ENCODE results near the gene CBFA2T2.
"Not testable (repeated sequence)": the region's sequence is repeated elsewhere in the genome, so short reads cannot be mapped to it uniquely, and the experiment has no call there.

CBFA2T2 gene

DNA sequence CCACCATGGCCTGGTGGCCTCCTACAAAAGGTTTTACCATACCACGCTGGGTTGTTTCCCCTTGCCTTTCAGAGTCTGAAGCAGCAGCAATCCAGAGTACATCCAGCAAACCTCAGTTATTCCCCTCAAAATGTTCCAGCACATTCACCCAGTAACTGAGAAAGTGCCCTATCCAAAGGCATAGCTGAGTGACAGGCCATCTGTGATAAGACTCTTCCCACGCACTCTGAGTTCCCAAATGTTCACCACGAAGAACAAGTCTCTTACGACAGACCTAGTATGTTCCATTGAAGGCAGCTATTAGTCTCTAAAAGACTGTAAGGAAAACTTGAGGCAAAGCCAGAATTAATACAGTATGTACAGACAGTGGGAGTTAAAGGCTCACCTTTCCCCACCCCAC is 140.6 kb downstream of the CBFA2T2 start:
- no peak for DNase-seq

DNA sequence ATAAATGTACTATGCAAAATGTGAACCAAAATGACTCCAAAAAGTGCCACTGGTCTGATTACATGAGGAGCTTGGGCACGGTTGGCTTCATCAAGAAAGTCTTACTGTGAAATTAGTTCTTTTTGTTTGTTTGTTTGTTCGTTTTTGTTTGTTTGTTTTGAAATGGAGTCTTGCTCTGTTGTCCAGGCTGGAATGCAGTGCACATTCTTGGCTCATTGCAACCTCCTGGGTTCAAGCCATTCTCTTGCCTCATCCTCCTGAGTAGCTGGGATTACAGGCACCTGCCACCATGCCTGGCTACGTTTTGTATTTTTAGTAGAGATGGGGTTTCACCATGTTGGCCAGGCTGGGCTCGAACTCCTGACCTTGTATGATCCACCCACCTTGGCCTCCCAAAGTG is 142.0 kb downstream of the CBFA2T2 start:
- DNase-seq, result not testable (repeated sequence)

DNA sequence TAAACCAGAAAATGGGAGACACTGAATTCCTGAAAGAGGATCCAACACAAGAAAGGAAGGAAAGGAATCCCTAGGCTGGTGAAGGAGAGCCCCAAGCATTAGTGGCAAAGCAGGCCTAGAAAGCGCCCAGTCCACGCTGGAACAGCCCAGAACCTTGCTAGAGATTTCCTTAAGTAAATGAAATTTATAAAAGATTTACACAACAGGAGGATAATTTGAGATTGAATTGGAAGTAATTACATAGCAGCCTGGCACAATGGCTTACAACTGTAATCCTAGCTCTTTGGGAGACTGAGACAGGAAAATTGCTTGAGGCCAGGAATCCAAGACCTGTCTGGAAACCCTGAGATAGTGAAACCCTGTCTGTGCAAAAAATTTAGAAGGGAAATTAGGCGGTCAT is 145.4 kb downstream of the CBFA2T2 start:
- no peak for DNase-seq

DNA sequence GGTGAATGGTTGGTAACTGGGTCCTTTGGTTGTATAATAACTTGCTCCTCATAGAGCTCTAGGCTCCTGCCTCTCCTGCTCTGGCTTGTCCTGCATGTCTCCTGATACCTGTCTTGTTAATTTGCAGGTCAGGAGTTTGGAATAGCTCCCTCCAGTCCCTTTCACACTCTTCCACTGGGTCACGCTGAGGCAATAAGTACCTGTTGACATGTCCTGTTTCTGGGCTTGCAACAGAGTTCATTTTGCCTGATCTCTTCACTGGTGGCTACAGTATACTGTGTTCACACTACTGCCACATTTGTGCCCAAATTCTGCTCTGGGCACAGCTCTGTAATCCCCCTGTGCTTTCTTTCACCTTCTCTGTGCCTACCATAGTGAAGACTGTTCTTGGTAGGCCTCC is 146.9 kb downstream of the CBFA2T2 start:
- DNase-seq, result no peak

DNA sequence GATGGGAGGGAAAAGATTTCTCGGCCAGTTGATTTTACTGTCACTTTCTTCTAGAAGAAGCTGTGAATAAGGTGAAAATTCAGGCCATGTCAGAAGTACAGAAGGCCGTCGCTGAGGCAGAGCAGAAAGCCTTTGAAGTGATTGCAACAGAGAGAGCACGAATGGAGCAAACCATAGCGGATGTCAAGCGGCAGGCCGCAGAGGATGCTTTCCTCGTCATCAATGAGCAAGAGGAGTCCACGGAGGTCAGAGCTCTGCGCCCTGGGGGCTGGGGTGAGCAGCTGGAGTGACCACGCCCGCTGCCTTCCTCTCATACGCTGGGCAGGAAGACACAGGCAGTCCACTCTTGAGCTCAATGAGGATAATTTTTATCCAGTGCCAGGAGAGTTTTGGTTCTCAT is 150.4 kb downstream of the CBFA2T2 start:
- no peak for DNase-seq

DNA sequence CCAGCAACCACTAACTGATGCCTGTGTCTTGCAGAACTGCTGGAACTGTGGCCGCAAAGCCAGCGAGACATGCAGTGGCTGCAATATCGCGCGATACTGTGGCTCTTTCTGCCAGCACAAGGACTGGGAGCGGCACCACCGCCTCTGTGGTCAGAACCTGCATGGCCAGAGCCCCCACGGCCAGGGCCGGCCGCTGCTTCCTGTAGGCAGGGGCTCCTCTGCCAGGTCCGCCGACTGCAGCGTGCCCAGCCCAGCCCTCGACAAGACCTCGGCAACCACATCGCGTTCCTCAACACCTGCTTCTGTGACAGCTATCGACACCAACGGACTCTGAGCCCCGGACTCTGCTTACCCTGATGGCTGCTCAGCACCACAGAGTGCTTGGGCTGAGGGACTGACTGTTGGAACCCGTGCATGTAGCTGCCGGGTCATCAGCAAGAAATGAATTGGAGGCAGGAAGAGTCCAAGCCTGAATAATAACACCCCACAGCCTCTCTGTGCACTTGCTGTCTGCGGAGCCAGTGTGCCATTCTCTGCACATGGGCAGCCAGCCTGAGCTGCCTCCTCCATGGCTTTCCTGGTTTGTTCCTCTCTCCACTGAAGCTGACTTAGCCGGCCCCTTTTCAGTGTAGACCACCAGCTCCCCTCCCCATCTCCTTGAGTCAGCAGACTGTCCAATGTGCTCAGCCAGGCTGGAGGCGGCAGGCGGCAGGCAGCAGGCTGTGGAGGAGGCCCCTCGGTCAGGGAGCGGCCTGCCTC is 154.6 kb downstream of the CBFA2T2 start:
- no peak for DNase-seq

DNA sequence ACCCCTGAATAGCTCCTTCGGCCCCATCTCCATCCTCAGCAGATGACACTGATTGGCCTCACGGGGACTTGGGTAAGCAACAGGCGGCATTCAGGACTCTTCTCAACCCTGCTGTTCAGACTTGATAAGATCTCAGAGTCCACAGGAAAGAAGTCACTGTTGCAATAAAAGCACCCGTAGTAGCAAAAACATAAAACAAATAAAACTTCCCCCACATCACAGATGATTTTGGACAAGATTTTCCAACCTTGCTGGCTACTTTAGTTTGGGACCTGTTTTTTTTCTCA is 155.1 kb downstream of the CBFA2T2 start:
- DNase-seq, result no peak

DNA sequence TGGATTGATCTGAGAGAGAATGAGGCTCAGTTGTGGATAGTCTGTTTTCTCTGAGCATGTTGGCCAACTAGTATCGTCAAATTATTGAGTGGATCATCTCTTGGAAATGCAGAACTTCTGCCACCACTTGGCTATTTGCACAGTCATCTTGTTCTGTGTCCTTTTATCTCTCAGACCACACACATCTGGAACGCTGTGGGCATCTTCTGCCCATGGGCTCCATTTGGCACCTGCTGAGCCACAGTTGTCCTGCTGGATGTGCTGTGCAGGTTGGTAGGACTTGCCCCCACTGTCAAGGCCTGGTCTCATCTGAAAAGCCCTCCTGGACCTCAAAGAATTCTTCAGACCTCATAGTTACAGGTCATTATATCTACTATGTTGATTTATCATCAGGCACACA is 155.5 kb downstream of the CBFA2T2 start:
- no peak for DNase-seq

DNA sequence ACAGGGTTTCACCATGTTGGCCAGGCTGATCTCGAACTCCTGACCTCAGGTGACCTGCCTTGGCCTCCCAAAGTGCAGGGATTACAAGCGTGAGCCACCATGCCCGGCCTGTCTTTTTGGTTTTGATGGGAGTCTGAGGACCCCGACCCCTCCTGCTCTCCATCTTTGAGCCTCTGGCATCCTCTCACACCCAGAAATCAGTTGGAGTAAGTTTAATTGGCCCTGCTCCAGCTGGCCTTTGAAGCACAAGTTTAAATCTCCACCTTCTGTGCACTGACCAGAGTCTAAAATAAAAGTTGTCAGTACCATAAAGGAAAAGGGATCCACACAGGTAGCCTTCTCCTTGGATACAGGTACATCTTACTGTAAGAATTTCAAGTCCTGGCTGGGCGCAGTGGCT is 156.3 kb downstream of the CBFA2T2 start:
- no peak for DNase-seq

DNA sequence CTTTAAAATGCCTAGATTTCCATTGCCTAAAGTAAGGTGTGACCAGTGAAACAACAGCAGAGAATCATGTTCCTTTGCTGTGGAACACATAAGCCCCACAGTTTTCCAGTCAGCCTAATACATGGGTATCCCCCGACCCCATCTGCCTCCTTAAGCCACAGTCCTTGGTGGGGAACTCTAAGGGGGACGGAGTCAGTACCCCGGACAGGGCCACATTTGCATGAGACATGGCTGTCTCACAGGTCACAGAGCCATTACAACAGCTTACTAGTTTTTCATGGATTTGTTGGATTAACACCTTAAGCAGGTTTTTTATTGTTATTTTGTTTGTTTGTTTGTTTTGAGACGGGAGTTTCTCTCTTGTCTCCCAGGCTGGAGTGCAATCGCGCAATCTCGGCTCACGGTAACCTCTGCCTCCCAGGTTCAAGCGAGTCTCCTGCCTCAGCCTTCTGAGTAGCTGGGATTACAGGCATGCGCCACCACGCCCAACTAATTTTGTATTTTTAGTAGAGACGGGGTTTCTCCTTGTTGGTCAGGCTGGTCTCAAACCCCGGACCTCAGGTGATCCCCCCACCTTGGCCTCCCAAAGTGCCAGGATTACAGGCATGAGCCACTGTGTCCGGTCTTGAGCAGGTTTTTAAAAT is 157.2 kb downstream of the CBFA2T2 start:
- not testable (repeated sequence) for DNase-seq

DNA sequence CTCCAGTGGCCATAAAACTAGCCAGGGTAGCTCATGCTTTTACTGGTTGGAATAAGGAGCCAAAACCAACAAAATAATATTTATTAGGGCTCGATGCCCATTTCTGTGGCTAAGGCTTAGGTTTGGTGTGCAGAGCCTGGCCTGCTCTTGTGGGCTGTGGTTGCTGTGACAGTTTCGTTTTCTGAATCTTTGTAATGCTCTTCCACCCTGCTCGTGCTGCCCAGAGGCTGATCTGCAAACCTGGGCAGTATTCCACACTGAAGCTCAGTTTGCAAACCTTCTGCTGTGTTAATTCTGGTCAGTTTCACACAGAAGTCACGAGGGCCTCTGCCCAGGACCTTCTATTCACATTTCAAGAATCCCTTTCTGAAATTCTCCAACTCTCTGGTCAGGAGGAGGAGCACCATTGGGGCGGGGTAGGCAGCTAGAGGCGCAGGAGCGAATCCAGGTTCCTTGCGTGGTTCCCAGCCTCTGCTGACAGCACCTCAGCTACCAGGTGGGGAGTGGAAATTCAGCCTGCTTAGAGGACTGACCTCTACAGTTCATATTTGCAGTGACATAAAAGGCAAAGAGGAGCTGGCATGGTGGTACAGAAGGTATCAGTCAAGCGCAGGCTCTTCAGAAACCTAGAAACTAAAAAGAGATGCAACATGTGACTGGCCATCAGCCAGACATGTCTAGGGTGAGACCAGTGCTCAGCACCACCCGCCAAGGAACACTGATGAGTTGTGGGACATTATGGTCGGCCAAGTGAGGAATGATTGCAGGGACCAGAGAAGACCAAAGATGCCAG is 157.9 kb downstream of the CBFA2T2 start:
- DNase-seq, result no peak

DNA sequence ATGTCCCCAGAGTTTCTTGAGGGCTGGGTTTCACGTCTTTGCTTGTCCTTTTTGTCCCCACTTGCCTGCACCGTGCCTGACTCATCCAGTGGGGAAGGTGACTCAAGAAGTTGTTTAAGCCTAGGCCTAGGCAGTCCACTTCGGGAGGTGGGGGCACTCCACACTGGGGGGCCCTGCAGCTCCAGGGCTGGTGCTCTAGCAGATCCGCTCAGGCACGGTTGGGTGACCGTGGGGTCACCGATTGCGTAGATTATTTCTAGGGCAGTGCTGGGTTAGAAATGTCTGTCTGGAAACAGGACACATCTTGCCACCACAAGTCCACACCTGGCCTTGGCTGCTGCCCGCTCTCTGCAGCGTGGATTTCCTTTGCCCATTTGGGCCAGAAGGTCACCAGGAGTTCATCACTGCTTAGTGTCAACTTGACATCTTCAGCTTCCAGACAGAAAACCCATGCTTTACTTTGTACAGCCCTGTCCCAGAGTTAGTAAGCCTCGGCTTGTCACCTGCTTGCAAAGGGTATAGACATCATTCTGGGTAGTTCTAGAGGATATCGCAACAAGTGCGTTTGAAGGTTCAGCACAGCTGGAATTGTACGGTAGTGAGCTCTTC is 158.6 kb downstream of the CBFA2T2 start:
- no peak for DNase-seq

DNA sequence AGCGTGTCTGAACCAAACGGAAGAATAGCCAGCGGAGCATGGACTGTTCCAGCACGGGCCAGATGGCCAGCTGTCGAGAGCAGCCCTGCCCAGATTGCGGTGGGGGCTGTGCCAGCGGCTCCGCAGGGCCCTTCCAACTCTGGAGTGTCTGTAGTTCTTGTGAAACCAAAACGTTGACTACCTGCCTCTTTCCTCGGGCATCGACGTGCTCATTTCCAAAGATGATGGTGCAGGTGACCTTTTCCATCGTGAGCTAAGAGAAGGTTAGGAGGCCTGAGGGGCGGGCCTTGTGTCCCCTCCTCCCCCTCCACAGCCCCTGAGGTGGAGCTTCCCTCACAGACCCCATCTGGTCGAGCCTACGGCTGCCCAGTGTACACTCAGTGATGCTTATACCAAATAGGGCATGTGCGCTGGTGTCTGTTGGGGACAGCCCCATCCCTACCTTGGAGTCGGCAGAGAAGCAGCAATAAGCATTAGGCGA is 159.3 kb downstream of the CBFA2T2 start:
- DNase-seq, result no peak

DNA sequence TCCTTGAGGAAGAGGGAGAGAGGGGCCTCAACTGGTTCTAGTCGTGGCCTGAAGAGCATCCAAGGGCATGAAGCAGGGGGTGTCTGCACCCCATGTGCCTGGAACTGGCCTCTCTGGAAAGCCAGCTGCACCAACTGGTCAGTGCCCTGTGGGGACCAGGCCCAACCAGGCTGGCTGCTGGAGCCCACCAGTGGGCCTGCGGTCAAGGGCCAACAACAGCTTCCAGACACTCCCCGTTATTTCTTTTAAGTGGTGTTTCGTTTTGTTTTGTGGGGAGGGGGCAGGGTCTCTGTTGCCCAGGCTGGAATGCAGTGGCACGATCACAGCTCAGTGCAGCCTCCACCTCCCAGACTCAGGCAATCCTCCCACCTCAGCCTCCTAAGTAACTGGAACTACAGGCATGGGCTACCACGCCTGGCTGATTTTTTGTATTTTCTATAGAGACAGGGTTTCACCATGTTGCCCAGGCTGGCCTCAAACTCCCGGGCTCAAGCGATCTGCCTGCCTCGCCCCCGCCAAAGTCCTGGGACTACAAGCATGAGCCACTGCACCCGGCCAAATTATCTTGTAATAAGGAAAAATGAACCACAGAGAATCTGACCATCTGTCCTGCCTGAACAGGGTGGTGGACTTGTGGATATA is 160.3 kb downstream of the CBFA2T2 start:
- no peak for DNase-seq

DNA sequence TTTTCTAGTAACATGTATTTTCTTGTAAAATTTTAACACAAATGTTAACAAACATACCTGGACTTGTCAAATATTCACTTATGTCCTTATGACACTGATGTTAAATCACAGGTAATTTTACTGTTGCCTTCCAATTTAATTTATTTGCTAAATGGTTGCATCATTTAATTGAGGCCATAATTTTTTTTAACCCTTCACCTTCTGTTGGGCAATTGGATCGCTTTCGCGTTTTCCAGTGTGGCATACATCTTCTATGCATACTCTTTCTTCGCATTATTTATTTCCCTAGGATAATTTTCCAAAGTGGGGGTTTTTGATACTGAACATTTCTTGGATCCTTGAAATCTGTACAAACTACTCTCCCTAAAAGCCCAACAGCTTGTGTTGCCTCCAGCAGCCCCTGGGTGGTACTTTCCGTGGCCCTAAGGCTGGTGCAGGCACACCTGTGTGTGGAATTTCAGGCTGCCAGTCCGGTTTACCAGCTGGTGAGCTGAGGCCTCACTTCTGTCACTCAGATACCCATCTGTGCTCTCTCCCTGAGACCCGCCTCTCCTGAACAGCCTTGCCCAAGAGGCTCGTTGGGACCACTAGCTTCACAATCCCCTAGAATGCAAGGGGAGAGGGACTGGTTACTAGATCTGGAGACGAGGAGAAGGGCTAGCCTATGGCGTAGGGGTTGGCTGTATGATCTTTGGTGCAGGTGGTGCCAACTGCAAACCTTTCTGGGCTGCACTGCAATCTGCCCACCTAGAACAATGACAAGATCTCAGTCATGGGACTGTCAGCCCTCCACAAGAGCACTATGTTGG is 161.1 kb downstream of the CBFA2T2 start:
- no peak for DNase-seq

DNA sequence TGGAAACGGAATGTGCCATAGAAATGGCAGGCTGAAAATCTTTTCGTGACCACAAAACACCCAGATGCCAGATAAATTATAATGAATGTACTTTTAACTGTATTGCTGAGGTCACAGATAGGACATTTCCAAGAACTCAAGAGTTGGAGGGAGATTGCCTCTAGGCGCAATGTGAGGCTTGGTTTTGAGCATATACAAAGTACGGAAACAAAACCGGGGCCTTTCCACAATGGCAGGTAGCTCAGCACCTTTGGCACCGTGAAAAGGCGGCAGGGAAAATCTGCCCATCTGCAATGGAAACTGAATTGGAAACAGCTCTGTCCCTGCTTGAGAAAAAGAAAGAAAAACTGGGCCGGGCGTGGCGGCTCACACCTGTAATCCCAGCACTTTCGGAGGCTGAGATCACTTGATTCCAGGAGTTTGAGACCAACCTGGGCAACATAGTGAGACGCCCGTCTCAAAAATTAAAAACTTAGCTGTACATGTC is 161.7 kb downstream of the CBFA2T2 start:
- DNase-seq, result no peak

DNA sequence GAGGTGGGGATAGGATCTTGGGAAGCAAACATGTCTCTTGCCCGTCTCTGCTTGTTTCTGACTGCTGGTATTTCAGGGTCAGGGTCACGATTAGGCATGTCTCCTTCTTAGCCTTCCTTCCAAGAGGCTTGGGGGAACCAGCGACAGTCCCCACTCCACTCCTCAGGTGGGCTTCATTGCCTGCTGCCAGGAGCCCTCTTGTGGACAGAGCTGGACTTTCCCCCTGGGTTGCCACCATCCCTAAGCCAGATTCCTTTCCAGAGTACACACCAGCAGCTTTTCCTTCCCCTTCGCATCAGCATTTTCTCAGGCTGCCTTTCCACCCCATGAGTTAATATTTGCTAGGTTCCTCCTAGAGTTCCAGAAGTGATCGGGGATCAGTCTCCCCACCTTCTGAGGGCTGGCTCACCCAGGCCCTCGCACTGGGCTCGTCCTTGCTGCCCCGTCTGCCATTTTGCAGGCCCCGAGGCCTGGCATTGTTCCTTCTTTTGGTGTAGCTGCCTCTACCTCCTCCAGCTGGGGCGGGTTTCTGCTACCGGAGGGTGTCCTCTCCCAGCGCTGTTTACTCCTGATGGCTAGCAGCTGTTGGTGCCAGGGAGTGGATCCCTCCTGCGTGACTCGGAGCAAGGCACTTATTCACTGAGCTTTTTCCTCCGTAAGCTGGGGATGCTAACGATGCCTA is 163.5 kb downstream of the CBFA2T2 start:
- no peak for DNase-seq

DNA sequence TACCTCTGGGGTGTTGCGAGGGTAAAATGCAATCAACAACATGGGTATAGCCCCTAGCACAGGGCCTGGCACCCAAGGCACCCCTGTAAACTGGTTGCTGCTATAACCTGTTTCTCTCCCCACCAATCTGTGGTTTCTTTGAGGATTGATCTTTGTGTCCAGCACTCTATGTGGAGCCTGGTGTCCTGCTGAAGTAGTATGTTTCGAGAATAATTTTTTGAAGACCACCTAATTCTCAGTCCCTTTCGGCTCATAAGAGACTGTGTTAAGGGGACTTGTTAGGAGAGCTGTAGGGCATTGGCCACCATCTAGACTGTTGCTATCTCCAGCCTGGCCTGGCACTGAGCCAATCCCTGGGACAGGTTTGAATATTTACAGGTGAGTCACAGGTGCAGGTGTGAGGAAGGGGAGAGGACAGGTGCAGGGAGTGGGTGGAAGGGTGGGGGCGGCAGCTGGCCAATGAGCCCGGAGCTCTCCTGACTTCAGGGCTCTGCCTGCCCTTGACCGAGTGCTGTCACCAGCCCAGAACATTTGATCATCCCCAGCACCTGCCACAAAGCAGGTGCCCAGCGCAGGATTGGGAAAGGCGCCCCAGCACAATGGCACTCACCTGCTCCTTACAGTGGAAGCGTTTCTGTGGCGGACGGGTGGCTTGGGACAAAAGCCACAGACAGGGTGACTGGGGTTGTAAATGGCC is 164.2 kb downstream of the CBFA2T2 start:
- DNase-seq, result peak; percentile 82

DNA sequence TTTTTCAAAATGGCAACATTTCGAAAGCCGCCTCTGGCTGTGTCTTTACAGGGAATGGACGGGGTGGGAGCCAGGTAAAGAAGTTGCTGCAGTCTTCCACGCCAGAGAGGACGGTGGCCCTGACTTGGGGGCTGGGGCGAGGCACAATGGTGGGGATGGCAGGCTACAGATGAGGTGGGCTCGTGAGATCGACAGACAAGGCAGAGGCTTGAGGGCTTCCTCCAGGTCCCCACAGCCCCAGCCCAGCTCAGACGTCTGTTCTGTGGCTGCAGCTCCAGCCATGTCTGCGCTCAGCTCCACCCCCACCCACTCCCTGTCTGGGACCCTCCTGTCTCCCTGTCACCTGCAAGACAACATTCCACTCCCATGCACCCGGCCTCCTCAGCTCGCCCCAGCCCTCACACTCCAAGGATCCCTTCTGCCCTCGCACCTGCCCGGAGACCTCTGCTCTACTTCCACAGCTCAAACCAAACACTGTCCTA is 164.8 kb downstream of the CBFA2T2 start:
- DNase-seq, result no peak

DNA sequence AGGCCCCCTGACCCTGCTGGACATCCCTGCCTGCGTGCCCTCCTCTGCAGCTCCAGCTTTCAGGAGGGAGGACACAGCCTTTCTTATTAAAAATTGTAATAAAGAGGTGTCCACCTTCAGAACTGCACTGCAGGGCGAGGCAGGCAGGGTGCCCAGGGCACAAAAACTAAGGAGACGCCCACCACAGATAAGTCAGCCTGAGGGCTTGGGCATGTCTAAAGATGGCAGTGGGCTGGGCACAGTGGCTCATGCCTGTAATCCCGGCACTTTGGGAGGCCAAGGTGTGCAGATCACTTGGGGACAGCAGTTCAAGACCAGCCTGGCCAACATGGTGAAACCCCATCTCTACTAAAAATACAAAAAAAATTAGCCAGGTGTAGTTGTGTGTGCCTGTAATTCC is 165.3 kb downstream of the CBFA2T2 start:
- no peak for DNase-seq

Measured in NCI-H2081 treated with DMSO at 0.1 percent for 48 hours (cell line).